SK-N-MC (cell line): ENCODE results near the gene TACC3.

Source experiments
- EZH2 ChIP-seq: fragments of 200-600 bp; sonication (generic); IDR thresholded peaks from one replicate; pipeline ENCODE4 v1.6.1; 2017; ENCODE audit warnings: antibody characterized with exemption
- POLR2AphosphoS5 ChIP-seq: IDR thresholded peaks from 2 replicates; pipeline ENCODE4 v1.6.1; 2012; ENCODE audit warnings: mild to moderate bottlenecking, low read depth, low read length, borderline replicate concordance

DNA sequence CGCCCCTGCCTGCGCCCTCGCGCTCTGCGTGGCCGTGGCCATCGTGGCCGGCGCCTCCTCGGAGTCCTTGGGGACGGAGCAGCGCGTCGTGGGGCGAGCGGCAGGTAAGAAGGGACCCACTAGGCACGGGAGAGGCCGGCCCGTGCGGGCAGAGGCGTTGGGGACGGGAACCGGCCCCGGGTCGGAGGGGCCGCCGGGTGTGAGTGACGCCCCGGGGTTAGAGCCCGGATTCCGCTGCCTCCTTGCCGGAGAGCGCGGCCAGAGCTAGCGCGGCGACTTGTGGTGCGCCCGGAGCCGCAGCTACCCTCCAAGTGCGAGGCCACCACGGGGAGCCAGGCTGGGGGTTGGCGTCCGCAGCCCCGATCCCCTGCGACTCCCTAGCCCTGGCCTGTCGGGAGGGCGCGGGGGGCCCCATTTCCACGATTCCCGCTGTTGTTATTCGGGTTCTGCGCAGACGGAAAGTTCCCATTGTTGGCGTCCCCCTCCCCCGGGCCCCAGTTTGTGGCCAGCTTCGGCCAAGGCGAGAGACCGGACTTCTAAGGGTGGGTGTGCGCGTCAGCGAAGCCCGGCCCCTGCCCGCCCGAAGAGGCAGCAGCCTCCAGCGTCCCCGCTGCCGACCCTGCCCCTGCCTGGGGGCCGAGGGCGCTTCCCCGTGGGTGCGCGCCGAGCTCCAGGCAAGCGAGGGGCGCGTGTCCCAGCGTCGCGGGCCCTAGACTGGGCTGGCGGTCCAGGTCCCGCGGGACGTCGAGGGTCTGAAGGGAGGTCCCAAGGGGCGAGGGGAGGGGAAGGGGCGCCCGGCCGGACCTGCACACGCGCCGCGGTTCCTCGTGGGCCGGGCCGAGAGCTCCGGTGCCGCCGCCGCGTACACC lies 72.9 kb downstream of the TACC3 start:
- no peak for TF ChIP-seq POLR2AphosphoS5
- TF ChIP-seq EZH2: no peak
